Right lobe of liver (tissue), 6 donors: ENCODE results near the gene RAB28. TPM values are rescaled to one million over a fixed set of nuclear protein-coding genes. Genes with fewer than 3 reads are reported as not detected.
A peak's percentile ranks its signal among the peaks of the same experiment; 100 is the strongest.

Experiments
- ATAC-seq, 4 donors: fragments of 200-7000 bp; cut with Tn5 transposase; one replicate each; pipeline ENCODE4 v1.9.1; 2020; ENCODE audit warnings: mild to moderate bottlenecking in 4 of 4, moderate library complexity in 4 of 4
- DNase-seq, 3 donors: peaks; one replicate each; pipeline ENCODE4 v3.0.0-alpha.2; 2020
- H3K27ac ChIP-seq, 3 donors: fragments of 200-600 bp; one replicate each; pipeline ENCODE4 v1.8.0; 2022
- H3K27me3 ChIP-seq, 2 donors: fragments of 200-600 bp; one replicate each; pipeline ENCODE4 v1.8.0; 2022
- H3K36me3 ChIP-seq, 4 donors: fragments of 200-600 bp; sonication (generic) in 1 of 4; one replicate each; pipeline versions ENCODE4 v1.5.1 to v1.8.0; 2017 to 2022; ENCODE audit warnings: control low read depth in 1 of 4
- H3K4me1 ChIP-seq, 4 donors: fragments of 200-600 bp; sonication (generic) in 1 of 4; one replicate each; pipeline versions ENCODE4 v1.5.1 to v1.8.0; 2017 to 2022; ENCODE audit warnings: control low read depth in 1 of 4
- H3K4me3 ChIP-seq, 3 donors: fragments of 200-600 bp; one replicate each; pipeline ENCODE4 v1.8.0; 2022
- H3K9me3 ChIP-seq, 4 donors: fragments of 200-600 bp; sonication (generic) in 1 of 4; one replicate each; pipeline versions ENCODE4 v1.5.1 to v1.8.0; 2017 to 2022; ENCODE audit warnings: control low read depth in 1 of 4
- POLR2A ChIP-seq: fragments of 450-650 bp; IDR thresholded peaks from one replicate; pipeline ENCODE4 v1.6.1; 2017; ENCODE audit warnings: antibody characterized with exemption, mild to moderate bottlenecking
- WGBS: methylation state at CpG from one replicate; pipeline ENCODE4 v1.1.6; 2018; ENCODE audit warnings: low coverage, low lambda C conversion rate; ENCODE audit not compliant: insufficient coverage; ENCODE audit errors: missing lambda C conversion rate; 5-methylcytosine and 5-hydroxymethylcytosine counted together
- intact Hi-C, 2 donors: fragments of 100-400 bp; cut with DNase I; formaldehyde crosslinking; loops; one replicate each; pipeline versions ENCODE4 v1.11.2 to v1.14.1; 2022
- total RNA-seq, 6 experiments: library from RNA; depleted of rRNA in 2 of 6; stranded (reverse); fragments of >200 nt in 2 of 6; fragmentation: NEBNext Ultra II Directional in 3 of 6; extraction: Animal tissue kit (Norgen Biotek cat#: 25700) in 3 of 6; gene quantifications; one replicate each; pipeline versions ENCODE4 v1.1.0 to v1.2.4, GENCODE V29; 2016 to 2023
- TF ChIP-seq, protein P1 (sequence below), 4 donors: fragments of 200-600 bp in 3 of 4; fragments of 450-650 bp in 1 of 4; IDR thresholded peaks; one replicate each; pipeline versions ENCODE4 v1.5.1 to v1.8.0; 2016 to 2022; ENCODE audit warnings: antibody characterized with exemption in 4 of 4, mild to moderate bottlenecking in 2 of 4
- donor health status: DM: no; HTN: yes; CAD: no.
- donor health status: DM: no; HTN: no; CAD: no.
- donor health status: DM: no; HTN: no; CAD: no.
- donor health status: DM: no; HTN: yes; CAD: no.
- donor health status: DM: no; HTN: yes; CAD: no.

Gene RAB28
- total RNA-seq, 6 experiments from 2014 or later = 3.8 to 5.8 (median 5.1) TPM

DNA sequence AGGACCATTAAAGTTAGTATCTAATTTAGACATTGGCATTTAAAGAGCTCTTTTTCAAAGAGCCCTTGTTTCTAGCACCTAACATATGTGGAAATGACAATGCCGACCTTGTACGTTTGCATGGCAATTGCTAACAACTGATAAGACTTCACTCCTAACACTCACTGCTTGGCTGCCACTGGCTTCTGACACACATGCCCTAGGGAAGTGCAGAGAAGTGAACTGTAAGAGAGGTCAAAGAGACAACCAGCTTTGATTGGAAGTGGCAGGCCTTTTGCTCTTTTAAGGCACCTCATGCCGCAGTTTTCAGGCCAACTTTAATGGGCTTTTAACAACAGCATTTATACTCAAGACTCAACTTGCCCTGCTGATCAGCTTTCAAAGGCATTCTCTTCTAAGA is 158.4 kb downstream of the RAB28 start:
- Histone ChIP-seq H3K4me3 (no peak overlapping the region), H3K4me1 (no peaks in the 10 kb centered on the region), H3K27ac (no peak overlapping the region), H3K27me3 (no peaks in the 10 kb centered on the region), H3K9me3 (no peaks in the 10 kb centered on the region), H3K36me3 (no peaks in the 10 kb centered on the region)
- 63% methylated on average over 3 of the region's 3 CpGs for WGBS
- no peak for TF ChIP-seq POLR2A
- TF ChIP-seq, protein P1, sequence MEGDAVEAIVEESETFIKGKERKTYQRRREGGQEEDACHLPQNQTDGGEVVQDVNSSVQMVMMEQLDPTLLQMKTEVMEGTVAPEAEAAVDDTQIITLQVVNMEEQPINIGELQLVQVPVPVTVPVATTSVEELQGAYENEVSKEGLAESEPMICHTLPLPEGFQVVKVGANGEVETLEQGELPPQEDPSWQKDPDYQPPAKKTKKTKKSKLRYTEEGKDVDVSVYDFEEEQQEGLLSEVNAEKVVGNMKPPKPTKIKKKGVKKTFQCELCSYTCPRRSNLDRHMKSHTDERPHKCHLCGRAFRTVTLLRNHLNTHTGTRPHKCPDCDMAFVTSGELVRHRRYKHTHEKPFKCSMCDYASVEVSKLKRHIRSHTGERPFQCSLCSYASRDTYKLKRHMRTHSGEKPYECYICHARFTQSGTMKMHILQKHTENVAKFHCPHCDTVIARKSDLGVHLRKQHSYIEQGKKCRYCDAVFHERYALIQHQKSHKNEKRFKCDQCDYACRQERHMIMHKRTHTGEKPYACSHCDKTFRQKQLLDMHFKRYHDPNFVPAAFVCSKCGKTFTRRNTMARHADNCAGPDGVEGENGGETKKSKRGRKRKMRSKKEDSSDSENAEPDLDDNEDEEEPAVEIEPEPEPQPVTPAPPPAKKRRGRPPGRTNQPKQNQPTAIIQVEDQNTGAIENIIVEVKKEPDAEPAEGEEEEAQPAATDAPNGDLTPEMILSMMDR (IDR thresholded peaks at IDR 0.05) = no peak
- intact Hi-C loops = no loop called here
- DNase-seq (no peak), ATAC-seq (no peak)

DNA sequence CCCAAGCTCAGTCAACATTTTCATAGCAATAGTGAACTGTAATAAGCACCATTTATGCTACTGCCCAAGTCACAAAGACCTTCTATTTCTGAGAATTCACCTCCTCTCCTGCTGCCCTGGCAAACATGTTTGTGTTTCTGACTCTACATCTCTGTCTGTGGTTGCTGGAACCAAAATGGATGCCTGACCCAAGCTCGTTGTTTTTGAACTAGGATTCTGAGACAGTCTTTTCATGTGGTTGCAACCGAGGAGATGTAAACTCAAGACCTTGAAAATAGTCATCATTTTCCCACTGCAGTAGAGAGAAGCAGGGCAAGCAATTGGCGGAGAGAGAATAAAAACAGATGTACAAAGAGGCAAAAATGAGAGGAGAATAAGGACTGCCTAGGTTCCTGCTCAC is 160.2 kb downstream of the RAB28 start:
- H3K36me3 ChIP-seq = no peaks in the 10 kb centered on the region
- intact Hi-C loops = no loop called here
- ATAC-seq (no peak), DNase-seq (no peak)
- H3K27me3 ChIP-seq = no peaks in the 10 kb centered on the region
- no peak overlapping the region for H3K4me3 ChIP-seq
- H3K4me1 ChIP-seq = no peaks in the 10 kb centered on the region
- TF ChIP-seq, protein P1 (IDR thresholded peaks at IDR 0.05) = no peak
- no peak for TF ChIP-seq POLR2A
- H3K27ac ChIP-seq = no peak overlapping the region
- 73% methylated on average over 3 of the region's 3 CpGs for WGBS
- H3K9me3 ChIP-seq = no peaks in the 10 kb centered on the region

DNA sequence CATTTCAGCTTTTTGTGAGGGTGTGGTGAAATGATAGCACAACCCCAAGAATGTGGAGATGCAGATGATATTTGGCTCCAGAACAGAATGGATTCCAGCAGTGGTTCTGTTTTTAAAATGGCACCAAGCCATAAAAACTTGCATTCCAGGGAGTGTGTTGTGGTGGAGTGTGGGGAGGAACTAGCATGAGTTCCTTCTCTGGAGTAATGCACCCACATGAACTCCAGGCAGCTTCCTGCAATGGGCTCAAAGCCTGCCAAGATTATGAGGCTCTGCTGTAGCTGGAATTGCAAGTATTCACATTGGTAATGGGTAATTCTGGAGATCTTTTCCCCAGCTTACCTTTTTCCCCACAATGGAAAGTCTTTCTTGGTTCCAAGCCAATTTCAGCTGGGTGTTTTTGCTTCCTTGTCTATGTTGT is 161.4 kb downstream of the RAB28 start:
- Histone ChIP-seq H3K4me3 (no peak overlapping the region), H3K9me3 (no peaks in the 10 kb centered on the region), H3K27ac (no peak overlapping the region), H3K4me1 (no peaks in the 10 kb centered on the region), H3K36me3 (no peaks in the 10 kb centered on the region), H3K27me3 (no peaks in the 10 kb centered on the region)
- no peak for TF ChIP-seq POLR2A
- TF ChIP-seq, protein P1 (IDR thresholded peaks at IDR 0.05) = no peak
- ATAC-seq (peak in 3 of 4 donors; percentile 42 to 65 (median 51)), DNase-seq (no peak)
- intact Hi-C loops = no loop called here

Other genes with a start within 250 kb of the RAB28 start
- not detected for gene NKX3-2, start 60.2 kb upstream of the RAB28 start, total RNA-seq
- 10 to 100 TPM in 5 of 6 experiments, 1 to 10 TPM in 1; 8.7 to 13.8 (median 11.6) TPM for gene BOD1L1, start 143.4 kb upstream of the RAB28 start, total RNA-seq